Hematopoietic multipotent progenitor cell (in vitro differentiated cells): Measurements from ENCODE around the gene HMGN1. TPM values are rescaled to one million over a fixed set of nuclear protein-coding genes. Genes with fewer than 3 reads are reported as not detected.
"Not testable (repeated sequence)": the region's sequence is repeated elsewhere in the genome, so short reads cannot be mapped to it uniquely, and the experiment has no call there.

ENCODE experiments used
- DNase-seq, 3 donors: peaks; one replicate each; pipeline ENCODE4 v3.0.0-alpha.2; 2011 to 2015; ENCODE audit warnings: low read depth in 2 of 3, low spot score in 2 of 3
- total RNA-seq: library from RNA; depleted of rRNA; stranded (reverse); fragments of >200 nt; gene quantifications from one replicate; pipeline ENCODE4 v1.2.3, GENCODE V29; 2012

The HMGN1 gene
- total RNA-seq, 1 donor: 76.2 TPM

DNA sequence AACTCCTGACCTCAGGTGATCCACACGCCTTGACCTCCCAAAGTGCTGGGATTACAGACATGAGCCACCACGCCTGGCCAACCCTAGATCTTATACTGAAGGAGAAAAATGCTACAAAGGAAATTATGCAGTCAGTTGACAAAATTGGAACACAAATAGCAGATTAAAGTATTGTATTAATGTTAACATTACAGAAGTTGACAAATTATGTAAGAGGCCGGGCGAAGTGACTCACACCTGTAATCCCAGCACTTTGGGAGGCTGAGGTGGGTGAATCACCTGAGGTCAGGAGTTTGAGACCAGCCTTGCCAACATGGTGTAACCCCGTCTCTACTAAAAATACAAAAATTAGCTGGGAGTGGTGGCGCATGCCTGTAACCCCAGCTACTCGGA is 21.0 kb upstream of the HMGN1 start:
- not testable (repeated sequence) for DNase-seq

DNA sequence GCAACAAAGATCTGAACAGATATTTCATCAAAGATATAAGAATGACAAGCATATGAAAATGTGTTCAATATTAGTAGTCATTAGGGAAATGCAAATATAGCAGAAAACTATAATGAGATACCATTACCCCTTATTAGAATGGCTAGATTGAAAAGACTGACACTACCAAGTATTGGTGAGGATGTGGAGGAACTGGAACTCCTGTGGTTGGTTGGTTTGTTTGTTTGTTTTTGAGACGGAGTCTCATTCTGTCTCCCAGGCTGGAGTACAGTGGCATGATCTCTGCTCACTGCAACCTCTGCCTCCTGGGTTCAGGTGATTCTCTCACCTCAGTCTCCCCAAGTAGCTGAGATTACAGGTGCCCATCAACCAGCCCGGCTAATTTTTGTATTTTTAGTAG is 18.9 kb upstream of the HMGN1 start:
- no peak for DNase-seq

DNA sequence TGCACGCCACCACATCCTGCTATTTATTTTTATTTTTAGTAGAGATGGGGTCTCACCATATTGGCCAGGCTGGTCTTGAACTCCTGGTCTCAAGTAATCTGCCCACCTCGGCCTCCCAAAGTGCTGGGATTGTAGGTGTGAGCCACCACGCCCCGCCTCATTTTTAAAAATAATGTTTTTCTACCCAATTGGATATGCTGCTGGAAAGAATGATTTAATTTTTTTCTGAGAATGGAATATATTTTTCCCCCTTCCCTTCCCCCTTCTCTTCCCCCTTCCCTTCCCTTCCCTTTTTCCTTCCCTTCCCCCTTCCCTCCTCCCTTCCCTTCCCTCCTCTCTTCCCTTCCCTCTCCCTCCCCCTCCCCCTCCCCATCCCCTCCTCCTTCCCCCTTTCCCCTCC is 17.7 kb upstream of the HMGN1 start:
- DNase-seq: no peak

DNA sequence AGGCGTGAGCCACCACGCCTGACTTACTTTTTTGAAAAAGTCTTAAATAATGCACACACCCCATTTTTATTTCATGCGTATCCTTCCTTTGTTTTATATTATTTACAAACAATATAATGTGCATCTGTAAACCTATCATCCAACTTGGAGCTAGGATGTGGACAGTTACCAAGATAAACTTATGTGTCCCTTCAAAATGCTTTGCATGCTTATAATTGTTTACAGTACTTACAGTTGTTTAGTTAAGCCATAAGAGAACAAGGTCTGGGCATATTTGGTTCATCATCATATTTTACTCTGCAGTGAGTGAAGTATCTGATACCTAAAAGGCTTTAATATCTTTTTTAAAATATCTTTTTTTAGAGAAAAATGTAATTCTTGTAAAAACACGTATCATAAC is 16.1 kb upstream of the HMGN1 start:
- no peak for DNase-seq

DNA sequence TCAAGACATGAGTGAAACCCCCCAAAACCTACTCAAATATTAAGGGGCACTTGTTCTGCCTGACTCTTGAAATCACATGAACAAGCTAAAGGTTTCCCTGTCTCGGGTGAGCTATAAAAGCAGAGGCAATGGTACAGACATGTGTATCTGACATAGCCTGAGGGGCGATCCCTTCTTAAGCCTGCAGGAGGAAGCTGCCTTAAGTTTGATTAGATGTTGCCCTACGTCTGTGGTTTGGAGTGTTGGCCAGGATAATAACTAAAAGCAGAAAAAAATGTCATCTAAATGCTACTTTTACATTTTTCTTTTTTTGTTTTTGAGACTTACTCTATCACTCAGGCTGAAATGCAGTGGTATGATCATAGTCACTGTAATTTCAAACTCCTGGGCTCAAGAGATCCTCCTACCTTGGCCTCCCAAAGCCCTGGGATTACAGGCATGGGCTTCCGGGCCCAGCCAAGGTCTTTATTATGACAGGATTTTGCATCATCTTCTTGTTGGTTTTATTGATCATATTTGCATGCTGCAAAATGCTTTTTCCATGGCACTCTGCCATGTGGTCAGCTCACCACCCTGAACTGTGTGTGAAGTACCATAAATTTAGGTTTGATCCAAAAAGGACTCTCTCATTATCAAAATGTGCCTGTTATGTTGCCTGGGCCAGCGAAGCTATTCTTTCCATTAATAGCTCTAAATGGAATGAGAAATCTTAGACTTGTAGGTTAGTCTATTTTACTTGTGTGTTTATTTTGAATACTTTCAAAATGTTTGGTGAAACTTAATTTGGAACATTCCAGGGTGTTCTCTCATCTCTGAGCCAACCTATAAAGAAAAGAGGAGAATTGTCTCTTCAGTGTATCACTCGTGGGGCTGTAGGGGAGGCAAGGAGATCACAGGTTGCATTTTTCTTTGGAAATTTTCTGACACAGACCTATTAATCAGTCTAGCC is 15.0 kb upstream of the HMGN1 start:
- DNase-seq: peak in 2 of 3 donors; percentile 64 to 76

DNA sequence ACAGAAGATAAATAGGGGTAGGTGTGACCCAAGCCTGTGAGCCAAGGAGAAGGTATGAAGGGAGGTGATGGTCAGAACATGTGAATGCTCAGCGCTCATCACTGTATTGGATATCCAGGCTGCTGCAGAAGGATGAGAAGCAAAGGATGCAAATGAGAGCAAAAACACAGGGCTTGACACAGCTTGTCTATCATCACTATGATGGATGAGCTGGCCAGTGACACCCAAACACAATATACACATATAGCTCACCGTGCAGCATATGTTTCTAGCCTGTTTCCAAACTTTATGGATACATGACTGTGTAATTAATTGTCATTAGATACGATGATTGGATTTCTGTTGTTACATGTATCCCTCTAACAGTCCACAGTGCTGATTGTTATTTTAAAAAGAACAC is 13.8 kb upstream of the HMGN1 start:
- no peak for DNase-seq

DNA sequence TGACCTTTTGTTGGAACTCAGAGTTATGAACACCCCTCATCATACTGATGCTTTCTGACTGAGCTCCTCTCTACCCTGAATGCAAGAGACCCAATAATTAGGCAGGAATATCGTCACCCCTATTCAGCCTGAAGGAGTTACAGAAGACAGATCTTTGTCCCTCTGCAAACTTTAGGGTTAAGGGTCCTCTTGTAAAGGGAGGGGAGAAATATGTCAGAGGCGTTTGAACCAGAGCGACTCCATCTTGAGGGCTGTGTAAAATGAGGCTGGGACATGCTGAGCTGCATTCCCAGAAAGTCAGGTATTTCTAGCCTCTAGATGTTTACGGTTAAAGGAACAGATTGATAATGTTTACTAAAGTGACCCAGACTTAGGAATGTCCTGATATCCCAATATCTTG is 10.5 kb upstream of the HMGN1 start:
- no peak for DNase-seq

DNA sequence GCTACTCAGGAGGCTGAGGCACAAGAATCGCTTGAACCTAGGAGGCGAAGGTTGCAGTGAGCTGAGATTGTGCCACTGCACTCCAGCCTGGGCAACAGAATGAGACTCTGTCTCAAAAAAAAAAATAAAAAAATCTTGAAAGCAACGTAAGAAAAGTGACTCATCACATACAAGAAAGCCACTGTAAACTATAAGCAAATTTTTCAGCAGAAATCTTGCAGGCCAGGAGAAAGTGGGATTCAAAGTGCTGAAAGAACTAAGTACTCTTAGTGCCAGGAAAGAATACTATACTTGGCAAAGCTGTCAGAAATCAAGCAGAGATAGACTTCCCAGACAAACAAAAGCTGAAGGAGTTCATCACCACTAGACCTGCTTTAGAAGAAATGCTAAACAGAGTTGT is 4.4 kb upstream of the HMGN1 start:
- DNase-seq: no peak

DNA sequence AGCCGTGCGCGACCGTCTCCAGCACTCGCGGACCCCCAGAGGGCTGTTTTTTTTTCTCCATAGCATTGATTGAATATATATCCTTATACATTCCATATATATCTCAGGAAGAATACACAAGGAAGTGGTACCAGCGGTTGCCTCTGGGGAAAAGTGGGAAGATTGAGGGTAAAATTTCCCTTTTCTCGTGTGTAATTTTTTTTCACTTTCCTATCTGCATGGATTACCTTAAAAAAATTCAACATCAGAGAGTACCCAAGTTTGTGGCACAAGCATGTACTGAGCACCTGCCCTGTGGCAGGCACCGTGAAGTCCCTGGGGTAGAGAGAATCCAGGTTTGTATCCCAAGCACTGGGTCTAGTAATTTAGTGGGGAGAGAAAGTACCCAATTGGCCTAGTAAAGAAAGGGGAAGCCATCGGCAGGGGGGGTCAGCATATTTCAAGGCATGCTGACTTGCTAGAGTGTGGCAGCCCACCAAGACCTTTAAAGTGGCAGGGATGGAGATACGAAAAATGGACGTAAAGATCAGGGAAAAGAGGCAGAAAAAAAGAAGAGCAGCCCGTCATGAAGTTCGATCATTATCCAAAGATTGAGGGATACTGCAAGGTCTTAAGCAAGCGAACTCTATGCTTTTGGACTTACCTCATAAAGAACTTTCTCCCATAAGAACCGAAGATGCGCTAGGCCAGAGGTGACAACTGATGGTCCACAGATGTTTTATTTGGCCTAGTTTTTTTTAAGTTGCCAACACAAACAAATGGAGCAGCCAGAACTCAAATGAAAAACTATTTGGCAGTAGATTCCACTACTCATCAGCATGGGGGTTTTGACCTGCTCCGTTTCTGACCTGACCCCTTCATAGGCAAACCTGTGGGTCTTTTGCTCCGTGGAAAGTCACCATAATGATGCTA is 1.5 kb upstream of the HMGN1 start:
- no peak for DNase-seq

DNA sequence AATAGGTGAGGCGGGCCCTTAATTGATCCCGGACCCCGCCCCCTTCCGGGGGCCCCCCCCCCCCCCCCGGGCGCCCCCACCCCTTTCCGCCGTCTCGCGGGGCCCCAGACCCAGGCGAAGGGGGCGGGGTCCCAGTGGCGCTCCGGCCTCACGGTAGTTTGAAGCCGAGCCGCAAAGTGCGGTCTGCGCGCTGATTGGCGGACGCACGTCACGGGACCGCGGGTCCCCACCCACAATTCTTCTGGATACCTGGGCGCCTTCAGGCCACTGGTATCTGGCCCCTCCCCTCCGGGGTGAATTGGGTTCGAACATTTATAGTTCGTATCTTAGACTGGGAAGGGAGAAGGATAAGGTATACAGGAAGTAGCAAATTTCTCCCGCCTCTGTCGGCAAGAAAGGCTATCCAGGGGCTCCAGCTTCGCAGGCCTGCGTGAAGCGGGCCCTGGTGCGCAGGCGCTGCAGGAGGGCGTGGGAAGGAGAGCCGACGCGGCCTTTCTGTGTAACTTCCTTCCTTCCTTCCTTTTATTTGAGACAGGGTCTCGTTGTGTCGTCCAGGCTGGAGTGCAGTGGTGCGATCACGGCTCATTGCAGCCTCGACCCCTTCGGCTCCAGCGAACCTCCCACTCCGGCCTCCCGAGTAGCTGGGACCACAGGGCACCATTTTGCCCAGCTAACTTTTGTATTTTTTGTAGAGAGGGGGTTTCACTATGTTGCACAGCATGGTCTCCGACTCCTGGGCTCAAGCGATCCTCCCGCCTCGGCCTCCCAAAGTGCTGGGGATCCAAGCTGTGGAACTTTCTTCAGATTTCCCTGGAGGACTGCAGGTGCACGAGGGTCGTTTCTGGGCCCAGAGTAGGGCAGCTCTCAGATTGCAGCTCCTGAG is 564 bp upstream of the HMGN1 start:
- DNase-seq: peak; percentile 96 to 98 (median 98)

DNA sequence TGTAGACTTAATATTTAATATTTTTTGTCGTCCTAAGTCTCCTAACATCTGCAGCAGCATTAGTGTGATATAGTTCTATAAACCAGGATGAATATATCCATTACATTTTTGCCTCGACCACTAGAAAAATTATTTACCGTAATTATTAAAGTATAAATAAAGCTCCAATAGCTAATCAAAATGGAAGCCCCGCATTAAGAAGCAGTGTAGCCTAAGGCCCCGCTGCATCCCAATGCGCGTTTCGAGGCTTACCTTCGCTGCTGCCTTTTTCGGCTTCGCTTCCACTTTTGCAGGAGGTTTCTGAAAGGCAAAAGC is 891 bp downstream of the HMGN1 start:
- no peak for DNase-seq

DNA sequence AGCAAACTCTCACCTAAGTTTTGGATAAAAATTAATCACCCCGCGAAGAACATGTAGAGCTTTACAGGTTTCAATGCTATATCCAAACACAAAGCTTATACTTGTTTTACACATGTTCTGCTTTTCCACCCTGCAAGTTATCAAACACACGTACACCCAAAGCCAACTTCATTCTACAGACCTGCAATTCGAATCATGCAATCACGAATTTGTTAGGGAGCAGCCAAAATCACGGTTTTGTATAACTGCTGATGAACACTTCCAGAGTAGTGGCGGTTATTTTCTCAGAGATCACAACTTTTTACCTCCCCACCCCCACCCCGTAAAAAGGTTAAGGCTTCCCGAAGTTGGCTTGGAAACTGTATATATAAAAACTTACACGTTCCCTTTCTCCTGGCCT is 1.4 kb downstream of the HMGN1 start:
- DNase-seq: no peak

DNA sequence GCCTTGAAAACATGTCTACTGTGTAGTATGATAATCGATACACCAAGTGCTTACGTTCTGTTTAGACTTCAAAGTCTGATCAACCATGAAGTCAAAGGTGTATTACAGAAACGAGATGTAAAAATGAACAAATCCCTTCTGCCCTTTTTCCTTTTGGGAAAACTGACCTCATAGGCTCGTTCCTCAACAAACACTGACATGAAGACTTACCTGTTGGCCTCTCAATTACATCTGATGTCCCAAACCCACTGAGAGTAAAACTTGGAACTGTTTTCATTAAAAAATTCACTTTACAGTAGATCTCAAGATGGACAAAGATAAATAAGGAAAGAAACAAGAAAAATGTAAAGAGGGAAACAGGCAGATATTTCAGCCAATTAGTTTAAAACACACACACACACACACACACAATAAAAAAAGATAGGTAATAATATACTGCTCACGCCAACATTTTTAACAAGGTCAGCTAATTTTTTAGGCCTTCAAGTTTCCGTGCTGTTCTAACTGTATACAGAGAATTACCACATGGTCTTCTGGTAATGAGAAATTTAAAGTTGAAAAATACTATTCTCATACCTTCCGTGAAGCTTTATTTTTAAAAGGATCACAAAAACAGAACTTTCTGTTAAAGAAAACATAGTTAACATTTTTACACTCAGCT is 2.1 kb downstream of the HMGN1 start:
- no peak for DNase-seq

DNA sequence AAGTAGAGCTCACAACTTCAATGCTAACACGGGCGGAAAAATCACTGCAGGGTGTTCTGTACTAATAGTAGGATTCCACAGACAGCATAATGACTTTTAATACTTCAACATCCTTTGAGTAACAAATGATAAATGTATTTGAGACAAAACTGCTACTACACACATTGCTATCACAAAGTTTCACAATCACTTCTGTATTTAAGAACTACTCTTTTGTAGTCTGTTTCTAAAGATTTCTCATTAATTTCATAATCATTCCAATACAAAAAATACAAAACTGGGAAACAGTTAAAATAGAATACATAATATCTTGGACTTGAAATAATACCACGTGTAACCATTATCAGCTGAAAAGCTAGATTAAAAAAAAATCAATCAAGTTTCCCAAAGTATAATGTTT is 2.7 kb downstream of the HMGN1 start:
- no peak for DNase-seq

DNA sequence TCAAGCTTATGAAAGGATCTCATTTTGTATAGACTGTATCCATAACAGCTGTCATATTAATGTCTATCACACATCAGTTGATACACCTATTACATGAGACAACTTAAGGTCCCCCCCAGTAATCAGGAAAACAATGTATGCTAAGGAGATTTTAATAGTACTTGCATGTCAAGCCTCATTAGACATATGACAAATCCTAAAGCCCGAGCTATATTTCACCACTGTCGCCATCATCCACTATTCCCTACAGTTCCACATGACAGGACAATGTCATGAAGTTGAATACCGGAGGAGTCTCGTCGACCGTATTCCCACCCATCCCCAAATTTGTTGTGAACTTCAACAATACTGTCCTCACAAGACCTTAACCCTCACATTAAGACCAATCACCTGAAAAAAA is 3.4 kb downstream of the HMGN1 start:
- DNase-seq: no peak

DNA sequence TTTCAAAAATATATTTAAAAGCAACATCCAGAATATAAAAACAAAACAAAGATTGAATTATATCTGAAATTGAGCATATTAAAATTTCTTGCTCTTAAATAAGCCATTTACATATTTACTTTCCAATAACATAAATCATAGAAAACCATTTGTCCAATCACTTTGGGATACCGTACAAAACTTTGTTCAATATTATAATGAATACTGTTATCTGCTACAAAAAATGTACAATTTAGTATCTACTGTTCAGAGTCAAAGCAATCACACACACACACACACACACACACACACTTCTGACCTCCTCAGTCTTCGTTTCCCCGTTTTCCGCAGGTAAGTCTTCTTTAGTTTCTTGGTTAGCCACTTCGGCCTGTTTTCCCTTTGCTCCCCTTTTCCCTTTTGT is 4.0 kb downstream of the HMGN1 start:
- DNase-seq: no peak

DNA sequence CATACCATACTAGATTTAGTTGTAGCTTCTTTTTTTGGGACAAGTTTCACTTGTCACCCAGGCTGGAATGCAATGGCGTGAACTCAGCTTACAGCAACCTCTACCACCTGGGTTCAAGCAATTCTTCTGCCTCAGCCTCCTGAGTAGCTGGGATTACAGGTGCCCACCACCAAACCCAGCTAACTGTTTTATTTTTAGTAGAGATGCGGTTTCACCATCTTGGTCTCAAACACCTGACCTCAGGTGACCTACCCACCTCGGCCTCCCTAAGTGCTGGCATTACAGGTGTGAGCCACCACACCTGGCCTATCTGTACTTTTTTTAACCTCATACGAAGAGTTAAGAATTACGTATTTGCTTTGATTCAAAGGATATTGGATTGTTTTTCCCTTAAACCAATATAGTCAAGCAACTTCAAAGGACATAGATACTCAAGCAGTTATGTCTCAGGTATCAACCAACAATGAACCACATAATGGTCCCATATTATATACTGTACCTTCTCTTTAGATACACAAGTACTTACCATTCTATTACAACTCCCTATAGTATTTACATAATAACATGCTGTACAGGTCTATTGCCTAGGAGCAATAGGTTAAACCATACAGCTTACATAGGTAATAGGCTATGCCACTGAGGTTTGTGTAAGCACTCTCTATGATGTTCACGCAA is 7.5 kb downstream of the HMGN1 start:
- DNase-seq: no peak

DNA sequence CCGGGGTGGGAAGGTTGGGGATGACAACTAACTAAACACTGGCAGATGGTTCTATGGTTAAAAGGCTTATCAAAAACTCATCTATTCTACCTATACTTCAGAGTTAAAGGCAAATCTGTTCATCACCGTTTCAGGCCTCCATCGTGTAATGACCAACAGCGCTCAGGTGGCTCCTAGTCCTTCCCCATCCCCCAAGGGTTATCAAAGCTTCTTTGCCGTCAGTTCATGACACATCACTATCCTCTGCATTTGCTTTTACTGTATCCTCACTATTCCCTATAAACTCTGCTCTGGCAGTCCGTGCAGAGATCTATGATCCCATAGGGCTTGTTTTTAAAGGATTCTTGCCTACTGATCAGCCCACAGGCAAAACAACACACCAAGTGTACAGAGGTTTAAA is 8.2 kb downstream of the HMGN1 start:
- DNase-seq: no peak

DNA sequence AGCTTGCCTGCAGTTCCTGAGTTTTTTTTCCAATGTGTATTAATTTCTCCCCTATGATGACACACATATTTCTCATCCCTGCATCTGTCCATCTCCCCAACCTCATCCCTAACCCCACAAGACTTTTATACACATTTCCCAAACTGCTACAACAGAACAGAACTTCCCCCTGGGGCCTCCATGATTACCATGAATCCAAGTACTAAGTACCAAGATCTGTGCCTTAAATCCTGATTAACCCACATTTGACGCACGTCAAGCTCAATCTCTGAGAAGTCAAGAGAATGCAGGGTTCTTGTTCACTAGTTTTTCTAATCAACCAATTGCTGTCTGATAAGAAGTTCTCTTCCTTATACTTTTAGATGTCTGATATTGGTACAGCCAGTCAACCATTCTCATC is 9.7 kb downstream of the HMGN1 start:
- no peak for DNase-seq
